UCSD-AML1 (cell line): ENCODE measurements around the gene CTCFL.

ENCODE experiments used
- DNase-seq: peaks from one replicate; lab custom pipeline; 2025; ENCODE audit not compliant: unreplicated experiment; lab: John Stamatoyannopoulos, UW

CTCFL gene

DNA sequence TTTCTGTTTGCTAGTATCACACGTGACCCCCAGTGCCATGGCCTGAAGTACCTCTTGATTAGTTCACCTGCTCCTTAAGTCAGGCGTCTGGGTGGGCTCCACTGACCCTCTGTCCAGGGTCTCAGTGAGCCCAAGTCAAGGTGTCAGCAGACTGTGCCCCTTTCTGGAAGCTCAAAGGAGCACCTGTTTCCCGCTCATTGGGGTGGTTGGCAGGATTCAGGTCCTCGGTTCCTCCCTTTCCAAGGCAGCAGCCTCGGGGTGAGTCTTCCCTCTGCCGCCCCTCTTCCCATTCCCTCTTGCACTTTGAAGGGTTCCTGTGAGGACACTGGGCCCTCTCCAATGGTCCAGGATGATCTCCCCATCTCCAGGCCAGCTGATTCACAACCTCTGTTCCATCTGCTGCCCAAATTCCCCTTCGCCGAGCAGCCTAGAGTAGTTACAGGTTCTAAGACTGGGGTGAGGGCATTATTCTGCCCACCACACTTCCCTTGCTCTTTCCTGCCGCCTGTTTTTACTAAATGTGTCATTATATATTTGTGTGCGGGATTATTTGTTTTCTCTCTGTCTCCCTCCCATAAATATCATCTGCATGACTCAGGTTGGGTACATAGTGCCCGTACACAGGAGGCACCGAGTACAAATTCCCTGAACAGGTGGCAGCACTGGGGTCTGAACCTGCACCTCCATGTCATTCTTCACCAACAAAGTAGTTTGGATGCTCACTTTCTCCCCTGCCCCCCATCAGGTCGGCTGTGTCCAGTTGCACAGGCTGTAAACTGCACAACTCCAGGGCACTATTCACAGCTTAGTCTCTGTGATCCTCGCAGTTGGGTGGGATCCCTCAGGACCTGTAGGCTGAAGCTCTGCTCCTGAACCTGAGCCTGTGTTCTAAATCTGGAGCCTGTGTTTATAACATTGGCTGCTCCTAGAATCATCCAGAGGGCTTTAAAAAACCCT lies 75.3 kb downstream of the CTCFL start:
- no peak for DNase-seq

DNA sequence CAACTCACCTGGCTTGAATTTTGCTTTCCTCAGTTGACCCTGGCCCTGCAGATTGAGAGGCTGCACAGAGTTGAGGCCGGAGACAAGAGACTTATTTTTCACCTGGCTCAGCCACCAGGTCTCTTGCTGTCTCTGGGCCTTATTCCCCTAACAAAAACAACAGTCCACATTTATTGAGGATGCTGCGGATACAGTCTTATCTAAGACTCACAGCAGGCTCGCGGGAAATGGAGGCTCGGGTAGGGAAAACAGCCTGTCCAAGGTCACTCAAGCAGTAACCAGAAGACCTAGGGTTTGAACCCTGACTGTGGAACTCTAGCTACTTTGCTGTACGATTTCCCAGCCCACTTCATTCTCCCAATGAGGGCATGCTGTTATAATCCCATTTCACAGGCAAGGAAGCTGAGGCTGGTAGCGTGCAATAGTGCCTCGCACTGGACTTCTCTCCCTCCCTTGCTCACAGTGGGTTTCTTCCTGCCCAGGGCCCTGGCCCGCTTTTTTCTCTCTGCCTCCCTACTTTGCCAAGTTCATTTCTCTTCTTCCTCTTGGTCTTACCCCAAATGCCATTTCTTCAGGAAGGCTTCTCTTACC lies 76.1 kb downstream of the CTCFL start:
- DNase-seq: no peak
